RWPE2 (cell line): Measurements from ENCODE around the gene RNF6.

Experiments used
- ATAC-seq: fragments of 200-7000 bp; cut with Tn5 transposase; 3 replicates; pipeline ENCODE4 v1.9.1; 2021; ENCODE audit warnings: low read depth
- DNase-seq: peaks from one replicate; pipeline ENCODE4 v3.0.0-alpha.2; 2020; ENCODE audit warnings: low spot score
- H3K27ac ChIP-seq: fragments of 450-650 bp; 2 replicates; pipeline ENCODE4 v1.5.1; 2017; ENCODE audit warnings: mild to moderate bottlenecking; ENCODE audit not compliant: poor library complexity, severe bottlenecking
- H3K27me3 ChIP-seq: fragments of 250-450 bp; sonication (Bioruptor Pico); 2 replicates; pipeline ENCODE4 v1.5.1; 2021; ENCODE audit warnings: mild to moderate bottlenecking, moderate library complexity; ENCODE audit not compliant: insufficient read depth, poor library complexity, severe bottlenecking
- H3K36me3 ChIP-seq: fragments of 250-450 bp; sonication (Bioruptor Pico); 2 replicates; pipeline ENCODE4 v1.5.1; 2020; ENCODE audit warnings: low read depth, mild to moderate bottlenecking, moderate library complexity
- H3K4me1 ChIP-seq: fragments of 250-450 bp; sonication (Bioruptor Pico); 2 replicates; pipeline ENCODE4 v1.5.1; 2021; ENCODE audit warnings: mild to moderate bottlenecking, moderate library complexity; ENCODE audit not compliant: insufficient read depth, poor library complexity, severe bottlenecking
- H3K4me3 ChIP-seq: fragments of 250-450 bp; sonication (Bioruptor Pico); 2 replicates; pipeline ENCODE4 v1.5.1; 2021; ENCODE audit warnings: mild to moderate bottlenecking, moderate library complexity; ENCODE audit not compliant: severe bottlenecking
- H3K9me3 ChIP-seq: fragments of 250-450 bp; sonication (Bioruptor Pico); 2 replicates; pipeline ENCODE4 v1.5.1; 2021; ENCODE audit warnings: mild to moderate bottlenecking, moderate library complexity; ENCODE audit not compliant: severe bottlenecking
- TF ChIP-seq, protein P1 (sequence below): fragments of 450-650 bp; IDR thresholded peaks from one replicate; pipeline ENCODE4 v1.5.1; 2017; ENCODE audit warnings: mild to moderate bottlenecking, moderate library complexity; ENCODE audit not compliant: poor library complexity, severe bottlenecking

RNF6 gene

DNA sequence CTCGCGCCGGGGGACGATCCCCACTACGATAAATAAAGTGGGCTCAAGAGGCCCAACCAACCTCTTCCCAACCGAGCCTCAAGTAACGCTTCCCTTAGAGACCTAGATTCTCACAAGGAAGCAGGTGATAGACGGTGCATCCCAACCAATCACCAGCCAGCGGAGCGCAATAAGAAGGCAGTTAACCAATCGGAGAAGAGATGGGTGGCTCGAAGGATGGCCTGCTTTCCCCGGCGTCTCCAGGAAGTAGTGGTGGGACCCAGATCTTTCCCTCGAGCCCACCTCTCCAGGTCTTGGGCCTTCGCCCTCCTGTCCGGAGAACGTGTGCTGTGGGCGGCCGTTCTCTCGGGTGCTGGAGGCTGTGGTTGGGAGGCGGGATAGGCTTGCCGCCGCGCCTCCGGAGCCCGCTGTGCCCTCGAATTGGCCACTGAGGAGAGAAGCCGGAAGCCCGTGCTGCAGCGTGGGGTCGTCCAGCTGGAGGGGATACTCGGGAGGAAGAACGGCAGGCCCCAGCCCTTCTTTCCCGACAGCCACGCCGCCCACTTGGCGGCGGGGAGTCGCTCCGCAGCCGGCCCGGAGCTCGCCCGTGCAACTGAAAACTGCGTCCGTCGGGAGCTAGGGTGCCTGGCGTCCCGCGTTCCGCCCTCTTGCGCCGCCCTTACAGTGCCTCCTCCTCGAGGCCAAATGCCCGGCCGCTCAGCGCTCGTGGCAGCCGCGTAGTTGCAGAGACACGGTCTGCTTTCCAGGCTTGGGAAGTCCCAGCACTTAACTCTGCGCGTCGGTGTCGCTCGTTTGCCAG is at the start of gene RNF6:
TSS of gene RNF6 (minus strand) at position 594 of the 799 bp plus-strand sequence. CDS start 2,665 bp downstream, outside the sequence.
- Histone ChIP-seq H3K4me3 (peak within 1 kb of the TSS; percentile 97), H3K27me3 (no peaks in the 10 kb centered on the region)
- TF ChIP-seq, protein P1, sequence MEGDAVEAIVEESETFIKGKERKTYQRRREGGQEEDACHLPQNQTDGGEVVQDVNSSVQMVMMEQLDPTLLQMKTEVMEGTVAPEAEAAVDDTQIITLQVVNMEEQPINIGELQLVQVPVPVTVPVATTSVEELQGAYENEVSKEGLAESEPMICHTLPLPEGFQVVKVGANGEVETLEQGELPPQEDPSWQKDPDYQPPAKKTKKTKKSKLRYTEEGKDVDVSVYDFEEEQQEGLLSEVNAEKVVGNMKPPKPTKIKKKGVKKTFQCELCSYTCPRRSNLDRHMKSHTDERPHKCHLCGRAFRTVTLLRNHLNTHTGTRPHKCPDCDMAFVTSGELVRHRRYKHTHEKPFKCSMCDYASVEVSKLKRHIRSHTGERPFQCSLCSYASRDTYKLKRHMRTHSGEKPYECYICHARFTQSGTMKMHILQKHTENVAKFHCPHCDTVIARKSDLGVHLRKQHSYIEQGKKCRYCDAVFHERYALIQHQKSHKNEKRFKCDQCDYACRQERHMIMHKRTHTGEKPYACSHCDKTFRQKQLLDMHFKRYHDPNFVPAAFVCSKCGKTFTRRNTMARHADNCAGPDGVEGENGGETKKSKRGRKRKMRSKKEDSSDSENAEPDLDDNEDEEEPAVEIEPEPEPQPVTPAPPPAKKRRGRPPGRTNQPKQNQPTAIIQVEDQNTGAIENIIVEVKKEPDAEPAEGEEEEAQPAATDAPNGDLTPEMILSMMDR: no peak

DNA sequence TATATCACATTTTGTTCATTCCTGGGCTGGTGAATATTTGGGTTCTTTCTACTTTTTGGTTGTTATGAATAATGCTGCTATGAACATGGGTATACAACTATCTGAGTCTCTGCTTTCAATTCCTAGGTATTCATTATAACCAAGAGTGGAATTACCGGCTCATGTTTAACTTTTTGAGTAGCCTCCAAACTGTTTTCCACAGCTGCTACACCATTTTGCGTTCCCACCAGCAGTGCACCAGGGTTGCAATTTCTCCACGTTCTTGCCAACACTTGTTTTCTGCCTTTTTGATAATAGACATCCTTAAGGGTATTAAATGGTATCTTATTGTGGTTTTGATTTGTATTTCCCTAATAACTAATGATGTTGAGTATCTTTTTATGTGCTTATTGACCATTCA is 48.6 kb upstream of the RNF6 start:
- H3K4me3 ChIP-seq: no peak overlapping the region
- DNase-seq: no peak
- ATAC-seq: no peak
- no peaks in the 10 kb centered on the region for H3K9me3 ChIP-seq
- no peaks in the 10 kb centered on the region for H3K4me1 ChIP-seq
- H3K27ac ChIP-seq: no peak overlapping the region
- TF ChIP-seq, protein P1: no peak
- H3K36me3 ChIP-seq: no peaks in the 10 kb centered on the region
- no peaks in the 10 kb centered on the region for H3K27me3 ChIP-seq

More for the DNA sequence above, at the start of gene RNF6:
- peaks cover 41% of the 10 kb centered on the region for H3K36me3 ChIP-seq
- ATAC-seq (peak; percentile 99), DNase-seq (peak; percentile 92)
- H3K4me1 ChIP-seq: peaks cover 14% of the 10 kb centered on the region
- peak within 1 kb of the TSS; percentile 78 for H3K27ac ChIP-seq
- no peaks in the 10 kb centered on the region for H3K9me3 ChIP-seq

DNA sequence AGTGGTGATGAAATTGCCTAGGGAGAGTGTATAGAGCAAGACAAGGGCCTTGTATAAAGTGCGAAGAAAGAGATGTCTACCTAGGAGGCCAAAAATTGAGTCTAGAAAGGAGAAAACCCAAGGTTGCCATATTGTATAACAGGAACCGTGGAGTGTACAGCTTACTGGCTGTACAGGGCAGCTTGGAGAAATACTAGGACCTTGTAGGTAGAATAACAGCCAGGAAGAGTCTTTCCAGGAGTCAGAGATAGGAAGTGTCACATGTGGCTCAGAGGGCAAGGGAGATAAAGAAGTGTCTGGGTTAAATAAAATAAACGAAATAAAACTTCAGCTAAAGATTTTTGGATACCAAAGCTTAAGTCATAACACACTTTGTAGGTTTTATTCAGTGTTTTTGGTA is 44.2 kb upstream of the RNF6 start:
- no peak for DNase-seq

DNA sequence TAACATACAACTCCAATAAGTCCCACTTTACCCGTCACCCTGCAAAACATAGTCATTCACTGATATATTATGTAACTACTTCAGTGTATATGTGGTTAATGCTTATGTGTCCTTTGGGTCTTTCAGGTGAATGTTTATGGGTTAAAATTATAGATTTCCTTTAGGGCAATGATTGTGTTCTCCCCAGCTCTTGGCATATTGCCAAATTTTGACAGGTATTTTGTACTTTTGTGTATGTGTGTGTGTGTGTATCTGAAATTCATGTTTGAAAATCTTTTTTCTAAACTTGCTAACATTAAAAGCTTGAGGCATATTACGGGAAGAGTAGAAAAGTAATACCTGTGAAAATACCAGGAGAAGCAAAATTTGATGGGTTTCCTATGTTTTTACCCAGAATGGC is 40.0 kb upstream of the RNF6 start:
- DNase-seq (no peak), ATAC-seq (no peak)
- no peak overlapping the region for H3K27ac ChIP-seq
- H3K9me3 ChIP-seq: no peaks in the 10 kb centered on the region
- H3K4me3 ChIP-seq: no peak overlapping the region
- H3K27me3 ChIP-seq: no peaks in the 10 kb centered on the region
- H3K4me1 ChIP-seq: no peaks in the 10 kb centered on the region
- H3K36me3 ChIP-seq: no peaks in the 10 kb centered on the region
- TF ChIP-seq, protein P1: no peak

More for the DNA sequence above, 44.2 kb upstream of the RNF6 start:
- Histone ChIP-seq H3K27ac (no peak overlapping the region), H3K27me3 (no peaks in the 10 kb centered on the region), H3K9me3 (no peaks in the 10 kb centered on the region), H3K4me3 (no peak overlapping the region), H3K4me1 (no peaks in the 10 kb centered on the region), H3K36me3 (no peaks in the 10 kb centered on the region)
- TF ChIP-seq, protein P1: no peak
- no peak for ATAC-seq

DNA sequence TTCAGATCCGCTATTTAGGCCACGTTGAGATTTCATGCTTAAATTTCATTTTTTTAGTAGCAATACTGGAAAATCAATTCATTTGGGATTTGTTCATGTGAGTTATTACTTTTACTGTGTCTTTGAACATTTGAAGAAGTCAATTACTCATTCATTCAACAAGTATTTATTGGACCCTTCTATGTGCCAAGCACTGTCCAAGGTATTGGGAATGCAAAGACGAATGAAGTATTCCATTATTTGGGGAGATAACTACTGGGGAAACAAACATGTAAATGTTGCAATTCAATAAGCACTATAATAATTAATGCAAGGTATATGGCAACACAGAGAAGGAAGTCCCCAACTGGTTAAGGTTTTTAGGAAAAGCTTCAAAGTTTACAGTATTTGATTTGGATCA is 37.5 kb upstream of the RNF6 start:
- H3K4me1 ChIP-seq: peaks cover 13% of the 10 kb centered on the region
- no peaks in the 10 kb centered on the region for H3K9me3 ChIP-seq
- no peaks in the 10 kb centered on the region for H3K36me3 ChIP-seq
- H3K27ac ChIP-seq: no peak overlapping the region
- H3K27me3 ChIP-seq: no peaks in the 10 kb centered on the region
- TF ChIP-seq, protein P1: no peak
- ATAC-seq (no peak), DNase-seq (no peak)
- no peak overlapping the region for H3K4me3 ChIP-seq
